Measurements from ENCODE around the gene CD47.

Gene CD47

GRCh38 chr3:108028896-108029295 lies 61.9 kb downstream of the CD47 start:
- Histone ChIP-seq H3K9ac (ENCODE audit: low read depth, low read length) (no peak overlapping the region), H3K4me1 (ENCODE audit: control insufficient read depth, insufficient read depth, low read length) (peaks cover 13% of the 10 kb centered on the region), H3K27ac (ENCODE audit: low read depth, low read length) (no peak overlapping the region), H3K4me3 (ENCODE audit: low read depth, low read length) (no peak overlapping the region), H3K27me3 (ENCODE audit: control insufficient read depth, insufficient read depth, low read length) (no peaks in the 10 kb centered on the region), H3K9me3 (ENCODE audit: control insufficient read depth, insufficient read depth, low read length) (peaks cover 7% of the 10 kb centered on the region; the same call in 1 of the 2 replicates), H3K36me3 (ENCODE audit: control insufficient read depth, insufficient read depth, low read length) (no peaks in the 10 kb centered on the region)

- no peak overlapping the region for H3K4me3 ChIP-seq (ENCODE audit: low read depth, low read length)
- H3K9me3 ChIP-seq (ENCODE audit: control insufficient read depth, insufficient read depth, low read length): peaks cover 7% of the 10 kb centered on the region; the same call in 1 of the 2 replicates
- H3K27me3 ChIP-seq (ENCODE audit: control insufficient read depth, insufficient read depth, low read length): no peaks in the 10 kb centered on the region
- no peak overlapping the region for H3K27ac ChIP-seq (ENCODE audit: low read depth, low read length)
- no peak overlapping the region for H3K9ac ChIP-seq (ENCODE audit: low read depth, low read length)
- no peaks in the 10 kb centered on the region for H3K36me3 ChIP-seq (ENCODE audit: control insufficient read depth, insufficient read depth, low read length)
- peaks cover 28% of the 10 kb centered on the region for H3K4me1 ChIP-seq (ENCODE audit: control insufficient read depth, insufficient read depth, low read length)
These were observed 65.7 kb downstream of the CD47 start for GRCh38 chr3:108025177-108025576.

- peaks cover 25% of the 10 kb centered on the region for H3K4me1 ChIP-seq (ENCODE audit: control insufficient read depth, insufficient read depth, low read length)
- no peaks in the 10 kb centered on the region for H3K27me3 ChIP-seq (ENCODE audit: control insufficient read depth, insufficient read depth, low read length)
- no peak overlapping the region for H3K9ac ChIP-seq (ENCODE audit: low read depth, low read length)
- no peaks in the 10 kb centered on the region for H3K36me3 ChIP-seq (ENCODE audit: control insufficient read depth, insufficient read depth, low read length)
- no peak overlapping the region for H3K27ac ChIP-seq (ENCODE audit: low read depth, low read length)
- H3K4me3 ChIP-seq (ENCODE audit: low read depth, low read length): no peak overlapping the region
- H3K9me3 ChIP-seq (ENCODE audit: control insufficient read depth, insufficient read depth, low read length): peaks cover 7% of the 10 kb centered on the region; the same call in 1 of the 2 replicates
These were observed 66.5 kb downstream of the CD47 start for GRCh38 chr3:108024146-108024850.

- no peak overlapping the region for H3K9ac ChIP-seq (ENCODE audit: low read depth, low read length)
These were observed 68.3 kb downstream of the CD47 start for GRCh38 chr3:108022256-108023150.

GRCh38 chr3:108021533-108021932 lies 69.3 kb downstream of the CD47 start:
- H3K4me3 ChIP-seq (ENCODE audit: low read depth, low read length): no peak overlapping the region
- no peak overlapping the region for H3K27ac ChIP-seq (ENCODE audit: low read depth, low read length)
- H3K9me3 ChIP-seq (ENCODE audit: control insufficient read depth, insufficient read depth, low read length): no peaks in the 10 kb centered on the region
- H3K4me1 ChIP-seq (ENCODE audit: control insufficient read depth, insufficient read depth, low read length): peaks cover 20% of the 10 kb centered on the region
- no peak overlapping the region for H3K9ac ChIP-seq (ENCODE audit: low read depth, low read length)
- H3K27me3 ChIP-seq (ENCODE audit: control insufficient read depth, insufficient read depth, low read length): no peaks in the 10 kb centered on the region
- no peaks in the 10 kb centered on the region for H3K36me3 ChIP-seq (ENCODE audit: control insufficient read depth, insufficient read depth, low read length)

More at GRCh38 chr3:108022256-108023150, 68.3 kb downstream of the CD47 start:
- H3K4me3 ChIP-seq (ENCODE audit: low read depth, low read length): no peak overlapping the region
- H3K27me3 ChIP-seq (ENCODE audit: control insufficient read depth, insufficient read depth, low read length): no peaks in the 10 kb centered on the region
- H3K36me3 ChIP-seq (ENCODE audit: control insufficient read depth, insufficient read depth, low read length): no peaks in the 10 kb centered on the region
- no peak overlapping the region for H3K27ac ChIP-seq (ENCODE audit: low read depth, low read length)
- H3K4me1 ChIP-seq (ENCODE audit: control insufficient read depth, insufficient read depth, low read length): peaks cover 19% of the 10 kb centered on the region
- H3K9me3 ChIP-seq (ENCODE audit: control insufficient read depth, insufficient read depth, low read length): peaks cover 7% of the 10 kb centered on the region; the same call in 1 of the 2 replicates

- H3K4me3 ChIP-seq (ENCODE audit: low read depth, low read length): no peak overlapping the region
- peaks cover 20% of the 10 kb centered on the region for H3K4me1 ChIP-seq (ENCODE audit: control insufficient read depth, insufficient read depth, low read length)
- no peaks in the 10 kb centered on the region for H3K36me3 ChIP-seq (ENCODE audit: control insufficient read depth, insufficient read depth, low read length)
- no peak overlapping the region for H3K27ac ChIP-seq (ENCODE audit: low read depth, low read length)
- H3K9ac ChIP-seq (ENCODE audit: low read depth, low read length): no peak overlapping the region
- H3K27me3 ChIP-seq (ENCODE audit: control insufficient read depth, insufficient read depth, low read length): no peaks in the 10 kb centered on the region
- no peaks in the 10 kb centered on the region for H3K9me3 ChIP-seq (ENCODE audit: control insufficient read depth, insufficient read depth, low read length)
These were observed 69.7 kb downstream of the CD47 start for GRCh38 chr3:108021131-108021530.

- Histone ChIP-seq H3K27me3 (ENCODE audit: control insufficient read depth, insufficient read depth, low read length) (no peaks in the 10 kb centered on the region), H3K4me1 (ENCODE audit: control insufficient read depth, insufficient read depth, low read length) (peaks cover 24% of the 10 kb centered on the region), H3K4me3 (ENCODE audit: low read depth, low read length) (no peak overlapping the region), H3K27ac (ENCODE audit: low read depth, low read length) (no peak overlapping the region), H3K9me3 (ENCODE audit: control insufficient read depth, insufficient read depth, low read length) (no peaks in the 10 kb centered on the region), H3K36me3 (ENCODE audit: control insufficient read depth, insufficient read depth, low read length) (no peaks in the 10 kb centered on the region), H3K9ac (ENCODE audit: low read depth, low read length) (no peak overlapping the region)
These were observed 72.3 kb downstream of the CD47 start for GRCh38 chr3:108018552-108018951.

- Histone ChIP-seq H3K27me3 (ENCODE audit: control insufficient read depth, insufficient read depth, low read length) (no peaks in the 10 kb centered on the region), H3K9ac (ENCODE audit: low read depth, low read length) (no peak overlapping the region), H3K4me3 (ENCODE audit: low read depth, low read length) (no peak overlapping the region), H3K4me1 (ENCODE audit: control insufficient read depth, insufficient read depth, low read length) (peaks cover 24% of the 10 kb centered on the region), H3K9me3 (ENCODE audit: control insufficient read depth, insufficient read depth, low read length) (no peaks in the 10 kb centered on the region), H3K27ac (ENCODE audit: low read depth, low read length) (no peak overlapping the region), H3K36me3 (ENCODE audit: control insufficient read depth, insufficient read depth, low read length) (no peaks in the 10 kb centered on the region)
These were observed 73.2 kb downstream of the CD47 start for GRCh38 chr3:108017587-108017986.

- peaks cover 9% of the 10 kb centered on the region for H3K4me1 ChIP-seq (ENCODE audit: control insufficient read depth, insufficient read depth, low read length)
- no peak overlapping the region for H3K9ac ChIP-seq (ENCODE audit: low read depth, low read length)
- no peak overlapping the region for H3K27ac ChIP-seq (ENCODE audit: low read depth, low read length)
- no peaks in the 10 kb centered on the region for H3K27me3 ChIP-seq (ENCODE audit: control insufficient read depth, insufficient read depth, low read length)
- no peak overlapping the region for H3K4me3 ChIP-seq (ENCODE audit: low read depth, low read length)
- no peaks in the 10 kb centered on the region for H3K9me3 ChIP-seq (ENCODE audit: control insufficient read depth, insufficient read depth, low read length)
- no peaks in the 10 kb centered on the region for H3K36me3 ChIP-seq (ENCODE audit: control insufficient read depth, insufficient read depth, low read length)
These were observed 75.9 kb downstream of the CD47 start for GRCh38 chr3:108014943-108015342.

GRCh38 chr3:108013141-108014055 lies 77.4 kb downstream of the CD47 start:
- Histone ChIP-seq H3K27ac (ENCODE audit: low read depth, low read length) (no peak overlapping the region), H3K9ac (ENCODE audit: low read depth, low read length) (no peak overlapping the region), H3K4me3 (ENCODE audit: low read depth, low read length) (no peak overlapping the region)

More at GRCh38 chr3:108013141-108014055, 77.4 kb downstream of the CD47 start:
- Histone ChIP-seq H3K36me3 (ENCODE audit: control insufficient read depth, insufficient read depth, low read length) (no peaks in the 10 kb centered on the region), H3K27me3 (ENCODE audit: control insufficient read depth, insufficient read depth, low read length) (no peaks in the 10 kb centered on the region), H3K4me1 (ENCODE audit: control insufficient read depth, insufficient read depth, low read length) (peaks cover 9% of the 10 kb centered on the region), H3K9me3 (ENCODE audit: control insufficient read depth, insufficient read depth, low read length) (no peaks in the 10 kb centered on the region)

All from HUES48 (cell line).